HepG2 (cell line): ENCODE data around the gene AANAT. TPM values are rescaled to one million over a fixed set of nuclear protein-coding genes. Genes with fewer than 3 reads are reported as not detected.

Source experiments
- FOXA1 ChIP-seq, 2 experiments: fragments of 450-650 bp in 1 of 2; sonication (generic) in 1 of 2; formaldehyde crosslinking in 1 of 2; IDR thresholded peaks; 2 replicates each; pipeline versions ENCODE4 v1.4.0 to v1.6.1; 2016 to 2020; ENCODE audit warnings: missing genetic modification reagents in 1 of 2
- HNRNPK ChIP-seq: fragments of 200-400 bp; formaldehyde crosslinking; IDR thresholded peaks from 2 replicates; pipeline ENCODE4 v1.6.1; 2018; ENCODE audit warnings: low read length, low read depth, moderate library complexity, mild to moderate bottlenecking; ENCODE audit not compliant: poor library complexity, severe bottlenecking
- polyA plus RNA-seq, 8 experiments: library from polyadenylated mRNA; depleted of rRNA in 3 of 8; stranded (reverse) in 7 of 8; unstranded in 1 of 8; fragments of >200 nt; fragmentation: Illumina TruSeq in 4 of 8; extraction: Trizol in 4 of 8; gene quantifications; 2 replicates each; pipeline versions ENCODE4 v1.2.1 to v1.2.3, GENCODE V29; 2011 to 2016; ENCODE audit warnings: low read depth in 4 of 8, missing spikeins in 1 of 8, mixed read lengths in 1 of 8; ENCODE audit not compliant: insufficient read depth in 1 of 8
- total RNA-seq, 5 experiments: library from RNA; depleted of rRNA; stranded (reverse); fragments of >200 nt; fragmentation: Illumina TruSeq; extraction: Trizol; gene quantifications; 2 replicates each; pipeline ENCODE4 v1.2.3, GENCODE V29; 2016; ENCODE audit warnings: low read depth in 1 of 5
- TF ChIP-seq, protein P1 (sequence below): sonication (generic); formaldehyde crosslinking; IDR thresholded peaks from 2 replicates; pipeline ENCODE4 v1.5.1; 2020; ENCODE audit warnings: mild to moderate bottlenecking, missing genetic modification reagents, moderate library complexity
- TF ChIP-seq, protein P2 (sequence below): sonication (generic); formaldehyde crosslinking; IDR thresholded peaks from 2 replicates; pipeline ENCODE4 v1.8.1; 2023; ENCODE audit warnings: mild to moderate bottlenecking, missing genetic modification reagents, borderline replicate concordance
- TF ChIP-seq, protein P3 (sequence below): sonication (generic); formaldehyde crosslinking; IDR thresholded peaks from 2 replicates; pipeline ENCODE4 v1.5.1; 2020; ENCODE audit warnings: mild to moderate bottlenecking, missing genetic modification reagents, moderate library complexity
- TF ChIP-seq, protein P4 (sequence below): sonication (generic); formaldehyde crosslinking; IDR thresholded peaks from 2 replicates; pipeline ENCODE4 v1.4.0; 2020; ENCODE audit warnings: missing genetic modification reagents, borderline replicate concordance

AANAT gene
- total and polyA plus RNA-seq, 2 of the 13 experiments (the other 11 are each of a cell fraction or from before 2014, with no cell fraction given), result 0.07 TPM; not detected in 1

DNA sequence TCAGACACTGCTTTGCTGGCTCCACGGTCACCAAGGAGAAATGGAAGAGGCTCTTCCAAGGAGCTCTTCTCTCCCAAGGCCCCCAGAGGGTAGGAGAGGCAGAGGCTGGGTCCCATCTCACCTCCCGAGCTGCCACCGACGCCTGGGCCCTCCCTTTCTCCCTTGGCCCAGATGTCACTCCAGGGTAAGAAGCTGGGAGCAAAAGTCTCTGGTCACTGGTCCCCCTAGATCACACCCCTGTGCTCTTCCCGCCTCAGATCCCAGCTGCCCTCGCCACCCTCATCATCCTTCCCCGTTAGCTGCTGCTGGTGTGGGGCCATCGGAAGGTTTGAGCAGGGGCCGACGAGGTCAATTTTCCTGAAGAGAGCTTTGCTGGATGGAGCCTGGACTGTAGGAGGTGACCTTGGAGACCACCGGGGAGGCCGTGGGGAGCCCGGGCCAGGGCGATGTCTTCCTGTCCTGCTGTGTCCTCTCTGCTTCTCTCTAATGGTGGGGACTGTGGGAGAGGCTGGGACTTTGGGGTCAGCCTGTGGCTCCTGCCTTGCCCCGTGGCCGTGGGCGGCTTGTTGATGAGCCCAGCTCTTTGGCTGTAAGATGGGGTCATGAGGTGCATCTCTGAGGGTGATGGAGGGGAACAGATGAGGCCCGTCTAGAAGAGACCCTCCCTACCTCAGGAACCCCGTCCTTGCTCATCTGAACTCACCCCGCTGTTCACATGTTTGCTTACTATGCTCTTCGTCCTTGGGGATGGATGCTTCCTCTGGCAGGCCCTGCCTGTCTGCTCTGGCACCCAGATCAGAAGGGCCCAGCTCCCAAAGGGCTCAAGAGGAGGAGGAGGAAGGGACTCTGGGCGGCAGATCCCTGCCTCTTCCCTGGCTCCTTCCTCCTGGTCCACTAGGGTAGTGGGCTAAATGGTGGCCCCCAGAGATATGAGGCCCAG lies 45.2 kb downstream of the AANAT start (continued):
- TF ChIP-seq, protein P1, sequence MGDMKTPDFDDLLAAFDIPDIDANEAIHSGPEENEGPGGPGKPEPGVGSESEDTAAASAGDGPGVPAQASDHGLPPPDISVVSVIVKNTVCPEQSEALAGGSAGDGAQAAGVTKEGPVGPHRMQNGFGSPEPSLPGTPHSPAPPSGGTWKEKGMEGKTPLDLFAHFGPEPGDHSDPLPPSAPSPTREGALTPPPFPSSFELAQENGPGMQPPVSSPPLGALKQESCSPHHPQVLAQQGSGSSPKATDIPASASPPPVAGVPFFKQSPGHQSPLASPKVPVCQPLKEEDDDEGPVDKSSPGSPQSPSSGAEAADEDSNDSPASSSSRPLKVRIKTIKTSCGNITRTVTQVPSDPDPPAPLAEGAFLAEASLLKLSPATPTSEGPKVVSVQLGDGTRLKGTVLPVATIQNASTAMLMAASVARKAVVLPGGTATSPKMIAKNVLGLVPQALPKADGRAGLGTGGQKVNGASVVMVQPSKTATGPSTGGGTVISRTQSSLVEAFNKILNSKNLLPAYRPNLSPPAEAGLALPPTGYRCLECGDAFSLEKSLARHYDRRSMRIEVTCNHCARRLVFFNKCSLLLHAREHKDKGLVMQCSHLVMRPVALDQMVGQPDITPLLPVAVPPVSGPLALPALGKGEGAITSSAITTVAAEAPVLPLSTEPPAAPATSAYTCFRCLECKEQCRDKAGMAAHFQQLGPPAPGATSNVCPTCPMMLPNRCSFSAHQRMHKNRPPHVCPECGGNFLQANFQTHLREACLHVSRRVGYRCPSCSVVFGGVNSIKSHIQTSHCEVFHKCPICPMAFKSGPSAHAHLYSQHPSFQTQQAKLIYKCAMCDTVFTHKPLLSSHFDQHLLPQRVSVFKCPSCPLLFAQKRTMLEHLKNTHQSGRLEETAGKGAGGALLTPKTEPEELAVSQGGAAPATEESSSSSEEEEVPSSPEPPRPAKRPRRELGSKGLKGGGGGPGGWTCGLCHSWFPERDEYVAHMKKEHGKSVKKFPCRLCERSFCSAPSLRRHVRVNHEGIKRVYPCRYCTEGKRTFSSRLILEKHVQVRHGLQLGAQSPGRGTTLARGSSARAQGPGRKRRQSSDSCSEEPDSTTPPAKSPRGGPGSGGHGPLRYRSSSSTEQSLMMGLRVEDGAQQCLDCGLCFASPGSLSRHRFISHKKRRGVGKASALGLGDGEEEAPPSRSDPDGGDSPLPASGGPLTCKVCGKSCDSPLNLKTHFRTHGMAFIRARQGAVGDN (CRISPR knock-in tag), result peak; percentile 50
- TF ChIP-seq, protein P2, sequence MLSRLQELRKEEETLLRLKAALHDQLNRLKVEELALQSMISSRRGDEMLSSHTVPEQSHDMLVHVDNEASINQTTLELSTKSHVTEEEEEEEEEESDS (CRISPR knock-in tag), result no peak
- TF ChIP-seq, protein P3, sequence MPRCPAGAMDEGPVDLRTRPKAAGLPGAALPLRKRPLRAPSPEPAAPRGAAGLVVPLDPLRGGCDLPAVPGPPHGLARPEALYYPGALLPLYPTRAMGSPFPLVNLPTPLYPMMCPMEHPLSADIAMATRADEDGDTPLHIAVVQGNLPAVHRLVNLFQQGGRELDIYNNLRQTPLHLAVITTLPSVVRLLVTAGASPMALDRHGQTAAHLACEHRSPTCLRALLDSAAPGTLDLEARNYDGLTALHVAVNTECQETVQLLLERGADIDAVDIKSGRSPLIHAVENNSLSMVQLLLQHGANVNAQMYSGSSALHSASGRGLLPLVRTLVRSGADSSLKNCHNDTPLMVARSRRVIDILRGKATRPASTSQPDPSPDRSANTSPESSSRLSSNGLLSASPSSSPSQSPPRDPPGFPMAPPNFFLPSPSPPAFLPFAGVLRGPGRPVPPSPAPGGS, result no peak
- TF ChIP-seq FOXA1 (IDR thresholded peaks at IDR 0.05), result no peak
- no peak for TF ChIP-seq FOXA1 (CRISPR knock-in tag; IDR thresholded peaks at IDR 0.05)
- no peak for TF ChIP-seq HNRNPK
- TF ChIP-seq, protein P4, sequence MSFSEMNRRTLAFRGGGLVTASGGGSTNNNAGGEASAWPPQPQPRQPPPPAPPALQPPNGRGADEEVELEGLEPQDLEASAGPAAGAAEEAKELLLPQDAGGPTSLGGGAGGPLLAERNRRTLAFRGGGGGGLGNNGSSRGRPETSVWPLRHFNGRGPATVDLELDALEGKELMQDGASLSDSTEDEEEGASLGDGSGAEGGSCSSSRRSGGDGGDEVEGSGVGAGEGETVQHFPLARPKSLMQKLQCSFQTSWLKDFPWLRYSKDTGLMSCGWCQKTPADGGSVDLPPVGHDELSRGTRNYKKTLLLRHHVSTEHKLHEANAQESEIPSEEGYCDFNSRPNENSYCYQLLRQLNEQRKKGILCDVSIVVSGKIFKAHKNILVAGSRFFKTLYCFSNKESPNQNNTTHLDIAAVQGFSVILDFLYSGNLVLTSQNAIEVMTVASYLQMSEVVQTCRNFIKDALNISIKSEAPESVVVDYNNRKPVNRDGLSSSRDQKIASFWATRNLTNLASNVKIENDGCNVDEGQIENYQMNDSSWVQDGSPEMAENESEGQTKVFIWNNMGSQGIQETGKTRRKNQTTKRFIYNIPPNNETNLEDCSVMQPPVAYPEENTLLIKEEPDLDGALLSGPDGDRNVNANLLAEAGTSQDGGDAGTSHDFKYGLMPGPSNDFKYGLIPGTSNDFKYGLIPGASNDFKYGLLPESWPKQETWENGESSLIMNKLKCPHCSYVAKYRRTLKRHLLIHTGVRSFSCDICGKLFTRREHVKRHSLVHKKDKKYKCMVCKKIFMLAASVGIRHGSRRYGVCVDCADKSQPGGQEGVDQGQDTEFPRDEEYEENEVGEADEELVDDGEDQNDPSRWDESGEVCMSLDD (CRISPR knock-in tag), result 0 out of 2 replicates have a peak, but pooled peaks have one; percentile 32
